A549 (cell line): ENCODE data around the gene TTC3.

ENCODE experiments used
- CTCF ChIP-seq: fragments of >200 bp; sonication (Bioruptor Twin); formaldehyde crosslinking; IDR thresholded peaks from 3 replicates; pipeline ENCODE4 v1.5.1; 2016
- EHMT2 ChIP-seq: fragments of 200-600 bp; sonication (generic); IDR thresholded peaks from 2 replicates; pipeline ENCODE4 v1.6.1; 2016; ENCODE audit warnings: antibody characterized with exemption, low read depth, mild to moderate bottlenecking, moderate library complexity
- EP300 ChIP-seq, 2 experiments: fragments of >200 bp; sonication (Bioruptor Twin); formaldehyde crosslinking; IDR thresholded peaks; 2 replicates in 1 of 2; 3 replicates in 1 of 2; pipeline ENCODE4 v1.6.1; 2016 to 2017
- PBX3 ChIP-seq: IDR thresholded peaks from 2 replicates; pipeline ENCODE4 v1.6.1; 2012
- POLR2A ChIP-seq: IDR thresholded peaks from 2 replicates; pipeline ENCODE4 v1.6.1; 2012; ENCODE audit warnings: mild to moderate bottlenecking, low read length
- RARB ChIP-seq: fragments of 250-450 bp; sonication (Bioruptor Pico); IDR thresholded peaks from 2 replicates; pipeline ENCODE4 v1.8.0; 2021; ENCODE audit warnings: mild to moderate bottlenecking, moderate library complexity
- SREBF2 ChIP-seq: fragments of 450-650 bp; IDR thresholded peaks from 2 replicates; pipeline ENCODE4 v1.6.1; 2014; ENCODE audit warnings: mild to moderate bottlenecking, moderate library complexity

DNA sequence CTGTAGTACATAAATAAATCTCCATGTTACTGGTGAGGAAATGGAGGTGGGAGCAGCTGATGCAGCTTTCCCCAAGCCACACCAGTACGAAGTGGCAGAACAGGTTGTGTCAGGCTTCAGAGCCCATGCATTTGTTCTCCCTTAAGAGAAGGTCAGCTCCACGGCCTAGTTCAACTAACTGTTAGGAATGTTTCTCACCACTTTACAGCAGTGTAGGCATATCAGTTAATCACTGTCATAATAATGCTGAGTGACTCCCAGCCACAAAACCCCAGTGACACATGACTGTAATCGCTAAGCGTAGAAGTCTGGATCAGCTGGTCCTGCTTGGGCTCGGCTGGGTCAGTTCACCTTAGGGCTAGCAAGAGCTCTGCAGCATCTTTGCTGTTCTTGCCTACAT lies 103.7 kb downstream of the TTC3 start:
- TF ChIP-seq EHMT2 (no peak), POLR2A (no peak), CTCF (no peak), PBX3 (no peak), RARB (CRISPR knock-in tag) (no peak), SREBF2 (no peak), EP300 (IDR thresholded peaks at IDR 0.05) (no peak)
